HEK293 (cell line): Measurements from ENCODE around the gene CCDC170.

Source experiments
- CTCF ChIP-seq: fragments of 450-650 bp; formaldehyde crosslinking; IDR thresholded peaks from 2 replicates; pipeline ENCODE4 v1.5.1; 2016; ENCODE audit warnings: missing biosample characterization, missing genetic modification characterization
- HOXA7 ChIP-seq: sonication (generic); formaldehyde crosslinking; IDR thresholded peaks from 2 replicates; pipeline ENCODE4 v1.8.1; 2022; ENCODE audit warnings: missing genetic modification reagents, borderline replicate concordance
- PRDM1 ChIP-seq: fragments of 450-650 bp; formaldehyde crosslinking; IDR thresholded peaks from 2 replicates; pipeline ENCODE4; 2016; ENCODE audit warnings: missing biosample characterization, missing genetic modification characterization
- TCF7L2 ChIP-seq: IDR thresholded peaks from 2 replicates; pipeline ENCODE4 v1.6.1; 2011; ENCODE audit warnings: low read depth, mild to moderate bottlenecking, inconsistent platforms, low read length, moderate library complexity, borderline replicate concordance
- TSHZ1 ChIP-seq: fragments of 450-650 bp; formaldehyde crosslinking; IDR thresholded peaks from 2 replicates; pipeline ENCODE4 v1.5.1; 2016; ENCODE audit warnings: missing biosample characterization, missing genetic modification characterization, borderline replicate concordance
- ZNF175 ChIP-seq: fragments of 450-650 bp; formaldehyde crosslinking; IDR thresholded peaks from 2 replicates; pipeline ENCODE4 v1.5.1; 2016; ENCODE audit warnings: missing biosample characterization, missing genetic modification characterization
- ZNF202 ChIP-seq: fragments of 450-650 bp; formaldehyde crosslinking; IDR thresholded peaks from 2 replicates; pipeline ENCODE4 v1.5.1; 2016; ENCODE audit warnings: missing biosample characterization, missing genetic modification characterization, borderline replicate concordance
- ZNF324 ChIP-seq: fragments of 450-650 bp; formaldehyde crosslinking; IDR thresholded peaks from 2 replicates; pipeline ENCODE4 v1.5.1; 2016; ENCODE audit warnings: missing biosample characterization, missing genetic modification characterization
- ZNF660 ChIP-seq: fragments of 450-650 bp; IDR thresholded peaks from 2 replicates; pipeline ENCODE4 v1.5.1; 2018; ENCODE audit warnings: missing biosample characterization, mild to moderate bottlenecking, missing genetic modification characterization
- TF ChIP-seq, protein P1 (sequence below): fragments of 450-650 bp; formaldehyde crosslinking; IDR thresholded peaks from 2 replicates; pipeline ENCODE4 v1.5.1; 2017; ENCODE audit warnings: missing biosample characterization, missing genetic modification characterization
- TF ChIP-seq, protein P2 (sequence below): fragments of 450-650 bp; formaldehyde crosslinking; IDR thresholded peaks from 2 replicates; pipeline ENCODE4 v1.5.1; 2016; ENCODE audit warnings: missing biosample characterization, missing genetic modification characterization

GRCh38 chr6:151561238-151561637, 67.4 kb downstream of the CCDC170 start:
- TF ChIP-seq ZNF324 (tag by site-specific recombination): no peak
- no peak for TF ChIP-seq TSHZ1 (tag by site-specific recombination)
- no peak for TF ChIP-seq CTCF
- TF ChIP-seq TCF7L2: no peak
- TF ChIP-seq ZNF175: no peak
- TF ChIP-seq PRDM1 (tag by site-specific recombination): no peak
- TF ChIP-seq ZNF660 (tag by site-specific recombination): no peak
- TF ChIP-seq ZNF202 (tag by site-specific recombination): no peak
- no peak for TF ChIP-seq HOXA7 (CRISPR knock-in tag)
- TF ChIP-seq, protein P1, sequence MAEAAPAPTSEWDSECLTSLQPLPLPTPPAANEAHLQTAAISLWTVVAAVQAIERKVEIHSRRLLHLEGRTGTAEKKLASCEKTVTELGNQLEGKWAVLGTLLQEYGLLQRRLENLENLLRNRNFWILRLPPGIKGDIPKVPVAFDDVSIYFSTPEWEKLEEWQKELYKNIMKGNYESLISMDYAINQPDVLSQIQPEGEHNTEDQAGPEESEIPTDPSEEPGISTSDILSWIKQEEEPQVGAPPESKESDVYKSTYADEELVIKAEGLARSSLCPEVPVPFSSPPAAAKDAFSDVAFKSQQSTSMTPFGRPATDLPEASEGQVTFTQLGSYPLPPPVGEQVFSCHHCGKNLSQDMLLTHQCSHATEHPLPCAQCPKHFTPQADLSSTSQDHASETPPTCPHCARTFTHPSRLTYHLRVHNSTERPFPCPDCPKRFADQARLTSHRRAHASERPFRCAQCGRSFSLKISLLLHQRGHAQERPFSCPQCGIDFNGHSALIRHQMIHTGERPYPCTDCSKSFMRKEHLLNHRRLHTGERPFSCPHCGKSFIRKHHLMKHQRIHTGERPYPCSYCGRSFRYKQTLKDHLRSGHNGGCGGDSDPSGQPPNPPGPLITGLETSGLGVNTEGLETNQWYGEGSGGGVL (tag by site-specific recombination): no peak
- TF ChIP-seq, protein P2, sequence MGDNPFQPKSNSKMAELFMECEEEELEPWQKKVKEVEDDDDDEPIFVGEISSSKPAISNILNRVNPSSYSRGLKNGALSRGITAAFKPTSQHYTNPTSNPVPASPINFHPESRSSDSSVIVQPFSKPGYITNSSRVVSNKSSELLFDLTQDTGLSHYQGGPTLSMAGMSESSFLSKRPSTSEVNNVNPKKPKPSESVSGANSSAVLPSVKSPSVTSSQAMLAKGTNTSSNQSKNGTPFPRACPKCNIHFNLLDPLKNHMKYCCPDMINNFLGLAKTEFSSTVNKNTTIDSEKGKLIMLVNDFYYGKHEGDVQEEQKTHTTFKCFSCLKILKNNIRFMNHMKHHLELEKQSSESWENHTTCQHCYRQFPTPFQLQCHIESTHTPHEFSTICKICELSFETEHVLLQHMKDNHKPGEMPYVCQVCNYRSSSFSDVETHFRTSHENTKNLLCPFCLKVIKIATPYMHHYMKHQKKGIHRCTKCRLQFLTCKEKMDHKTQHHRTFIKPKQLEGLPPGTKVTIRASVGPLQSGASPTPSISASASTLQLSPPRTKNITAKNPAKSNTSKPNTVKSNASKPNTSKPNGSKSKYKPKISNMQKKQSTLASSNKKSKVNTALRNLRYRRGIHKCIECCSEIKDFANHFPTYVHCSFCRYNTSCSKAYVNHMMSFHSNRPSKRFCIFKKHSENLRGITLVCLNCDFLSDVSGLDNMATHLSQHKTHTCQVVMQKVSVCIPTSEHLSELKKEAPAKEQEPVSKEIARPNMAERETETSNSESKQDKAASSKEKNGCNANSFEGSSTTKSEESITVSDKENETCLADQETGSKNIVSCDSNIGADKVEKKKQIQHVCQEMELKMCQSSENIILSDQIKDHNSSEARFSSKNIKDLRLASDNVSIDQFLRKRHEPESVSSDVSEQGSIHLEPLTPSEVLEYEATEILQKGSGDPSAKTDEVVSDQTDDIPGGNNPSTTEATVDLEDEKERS (tag by site-specific recombination): no peak
